H1 (cell line): ENCODE data around the gene ARHGEF3. TPM values are rescaled to one million over a fixed set of nuclear protein-coding genes. Genes with fewer than 3 reads are reported as not detected.

ENCODE experiments used
- CTCF ChIA-PET: fragments of 300-600 bp; sonication (Branson Sonifier 250); formaldehyde crosslinking; loops from one replicate; lab custom pipeline; 2021; ENCODE audit not compliant: partially characterized antibody; lab: Charles Lee
- POLR2A ChIA-PET: fragments of 300-600 bp; sonication (Branson Sonifier 250); formaldehyde crosslinking; loops from one replicate; lab custom pipeline; 2021; ENCODE audit warnings: inconsistent platforms; ENCODE audit not compliant: partially characterized antibody; lab: Charles Lee
- DNase-seq, 2 experiments: peaks; one replicate each; pipeline versions ENCODE4 v3.0.0 to v3.0.0-alpha.2; 2010 to 2022; ENCODE audit warnings: low spot score in 2 of 2, low read depth in 1 of 2, mixed read lengths in 1 of 2
- FAIRE-seq: peaks from 2 replicates; lab custom pipeline; 2011; peaks lifted over from hg19 to GRCh38; lab: Jason Lieb, UNC
- H2AFZ ChIP-seq: 2 replicates; pipeline ENCODE4 v1.8.1; 2012; ENCODE audit warnings: low read length, inconsistent platforms
- H2AK5ac ChIP-seq: 2 replicates; pipeline ENCODE4 v1.6.1; 2013; ENCODE audit warnings: low read depth, low read length
- H2BK120ac ChIP-seq: replicated peaks from 2 replicates; pipeline ENCODE3; 2013; ENCODE audit warnings: low read depth, low read length, inconsistent platforms
- H2BK12ac ChIP-seq: 2 replicates; pipeline ENCODE4 v1.6.1; 2013; ENCODE audit warnings: low read depth, low read length
- H2BK15ac ChIP-seq: 2 replicates; pipeline ENCODE4 v1.6.1; 2013; ENCODE audit warnings: low read length
- H2BK20ac ChIP-seq: 2 replicates; pipeline ENCODE4 v1.6.1; 2013; ENCODE audit warnings: low read length
- H2BK5ac ChIP-seq: 2 replicates; pipeline ENCODE4 v1.6.1; 2013; ENCODE audit warnings: low read depth, low read length
- H3K14ac ChIP-seq: 2 replicates; pipeline ENCODE4 v1.6.1; 2013; ENCODE audit warnings: inconsistent platforms; ENCODE audit not compliant: insufficient read length
- H3K18ac ChIP-seq: 2 replicates; pipeline ENCODE4 v1.6.1; 2013; ENCODE audit warnings: low read length; ENCODE audit errors: extremely low read depth
- H3K23ac ChIP-seq: 2 replicates; pipeline ENCODE4 v1.6.1; 2013; ENCODE audit warnings: inconsistent platforms; ENCODE audit not compliant: insufficient read length
- H3K23me2 ChIP-seq: 2 replicates; pipeline ENCODE4 v1.6.1; 2013; ENCODE audit warnings: low read depth, low read length
- H3K27ac ChIP-seq: 2 replicates; pipeline ENCODE4 v1.6.1; 2011; ENCODE audit warnings: low read depth, low read length, inconsistent platforms
- H3K27me3 ChIP-seq, 4 experiments: replicated peaks in 1 of 4; 1 replicate in 1 of 4; 2 replicates in 3 of 4; pipeline versions ENCODE4 v1.6.1 to v1.8.1; 2011 to 2013; ENCODE audit warnings: low read length in 3 of 4, mild to moderate bottlenecking in 3 of 4, inconsistent platforms in 2 of 4, mixed read lengths in 2 of 4, moderate library complexity in 1 of 4; ENCODE audit not compliant: control insufficient read depth in 3 of 4, insufficient read depth in 3 of 4; ENCODE audit errors: extremely low read depth in 1 of 4
- H3K36me3 ChIP-seq, 4 experiments: 2 replicates each; pipeline versions ENCODE4 v1.6.1 to v1.8.1; 2011 to 2013; ENCODE audit warnings: mild to moderate bottlenecking in 4 of 4, low read length in 3 of 4, moderate library complexity in 2 of 4, control low read depth in 1 of 4, inconsistent platforms in 1 of 4; ENCODE audit not compliant: insufficient read depth in 4 of 4, control insufficient read depth in 2 of 4
- H3K4ac ChIP-seq: replicated peaks from 2 replicates; pipeline ENCODE3; 2013; ENCODE audit warnings: low read length, low read depth, mixed read lengths, inconsistent platforms; ENCODE audit not compliant: insufficient read length
- H3K4me1 ChIP-seq, 4 experiments: replicated peaks in 1 of 4; 1 replicate in 1 of 4; 2 replicates in 3 of 4; pipeline versions ENCODE4 v1.6.1 to v1.8.1; 2011 to 2013; ENCODE audit warnings: low read length in 3 of 4, inconsistent platforms in 2 of 4, mixed read lengths in 1 of 4; ENCODE audit not compliant: insufficient read depth in 4 of 4, control insufficient read depth in 3 of 4
- H3K4me2 ChIP-seq, 2 experiments: 2 replicates each; pipeline versions ENCODE4 v1.6.1 to v1.8.1; 2011 to 2013; ENCODE audit warnings: low read depth in 2 of 2, low read length in 2 of 2, control low read depth in 1 of 2, inconsistent platforms in 1 of 2, mild to moderate bottlenecking in 1 of 2; ENCODE audit not compliant: insufficient read depth in 1 of 2
- H3K4me3 ChIP-seq, 4 experiments: fragments of 200-600, 300-600 bp in 1 of 4; sonication (generic), shearing (Covaris generic), sonication (Bioruptor Twin) in 1 of 4; 2 replicates each; pipeline versions ENCODE4 v1.5.1 to v1.8.1; 2011 to 2016; ENCODE audit warnings: low read length in 4 of 4, low read depth in 3 of 4, control low read depth in 2 of 4, inconsistent platforms in 2 of 4, mild to moderate bottlenecking in 2 of 4, mixed read lengths in 1 of 4, moderate library complexity in 1 of 4; ENCODE audit not compliant: insufficient read depth in 2 of 4; ENCODE audit errors: extremely low read depth in 1 of 4
- H3K56ac ChIP-seq: replicated peaks from 2 replicates; pipeline ENCODE3; 2013; ENCODE audit warnings: low read depth, mild to moderate bottlenecking, mixed read lengths, low read length, inconsistent platforms; ENCODE audit not compliant: insufficient read length
- H3K79me1 ChIP-seq: 2 replicates; pipeline ENCODE4 v1.6.1; 2013; ENCODE audit warnings: low read depth, low read length, control low read depth
- H3K79me2 ChIP-seq, 2 experiments: 2 replicates each; pipeline versions ENCODE4 v1.6.1 to v1.8.1; 2012 to 2013; ENCODE audit warnings: low read length in 2 of 2, mild to moderate bottlenecking in 2 of 2, inconsistent platforms in 1 of 2; ENCODE audit not compliant: insufficient read depth in 2 of 2, control insufficient read depth in 1 of 2
- H3K9ac ChIP-seq, 4 experiments: replicated peaks in 1 of 4; 1 replicate in 1 of 4; 2 replicates in 3 of 4; pipeline versions ENCODE4 v1.6.1 to v1.8.1; 2011 to 2013; ENCODE audit warnings: low read depth in 3 of 4, low read length in 3 of 4, control low read depth in 2 of 4, mild to moderate bottlenecking in 2 of 4, moderate library complexity in 2 of 4, inconsistent platforms in 1 of 4; ENCODE audit errors: extremely low read depth in 1 of 4
- H3K9me3 ChIP-seq, 2 experiments: 2 replicates each; pipeline versions ENCODE4 v1.6.1 to v1.8.1; 2012 to 2013; ENCODE audit warnings: mild to moderate bottlenecking in 2 of 2, moderate library complexity in 2 of 2, control low read depth in 1 of 2, inconsistent platforms in 1 of 2, low read depth in 1 of 2, low read length in 1 of 2, mixed read lengths in 1 of 2; ENCODE audit not compliant: insufficient read depth in 2 of 2
- H4K20me1 ChIP-seq, 2 experiments: replicated peaks in 1 of 2; 2 replicates each; pipeline versions ENCODE3 to v1.8.1; 2011 to 2013; ENCODE audit warnings: inconsistent platforms in 2 of 2, low read length in 2 of 2, mild to moderate bottlenecking in 1 of 2; ENCODE audit not compliant: insufficient read depth in 2 of 2, control insufficient read depth in 1 of 2
- H4K5ac ChIP-seq: 2 replicates; pipeline ENCODE4 v1.6.1; 2013; ENCODE audit warnings: low read length, low read depth, mixed read lengths, inconsistent platforms; ENCODE audit not compliant: insufficient read length
- H4K8ac ChIP-seq: 2 replicates; pipeline ENCODE4 v1.8.0; 2013; ENCODE audit warnings: mild to moderate bottlenecking, moderate library complexity, low read length, inconsistent platforms; ENCODE audit not compliant: insufficient read depth; ENCODE audit errors: extremely low read depth
- H4K91ac ChIP-seq: replicated peaks from 2 replicates; pipeline ENCODE3; 2013; ENCODE audit warnings: low read length, mixed read lengths, inconsistent platforms; ENCODE audit not compliant: insufficient read length
- BACH1 ChIP-seq: IDR thresholded peaks from 2 replicates; pipeline ENCODE4 v1.6.1; 2012; ENCODE audit warnings: low read length, improper control_type of control experiment
- GABPA ChIP-seq: IDR thresholded peaks from 2 replicates; pipeline ENCODE4 v1.6.1; 2011; ENCODE audit warnings: mild to moderate bottlenecking, low read length, moderate library complexity, borderline replicate concordance; ENCODE audit not compliant: insufficient read depth
- JUN ChIP-seq: IDR thresholded peaks from 2 replicates; pipeline ENCODE4 v1.6.1; 2011; ENCODE audit warnings: low read depth, mild to moderate bottlenecking, improper control_type of control experiment, low read length
- KDM1A ChIP-seq: fragments of 200-600, 300-600 bp; sonication (generic); IDR thresholded peaks from 2 replicates; pipeline ENCODE4 v1.7.1; 2016; ENCODE audit warnings: mild to moderate bottlenecking, low read length, borderline replicate concordance
- KDM4A ChIP-seq: IDR thresholded peaks from one replicate; pipeline ENCODE4 v1.7.1; 2012; ENCODE audit warnings: low read depth, mild to moderate bottlenecking, moderate library complexity, low read length, inconsistent platforms; ENCODE audit not compliant: severe bottlenecking
- SIX5 ChIP-seq: IDR thresholded peaks from 2 replicates; pipeline ENCODE4 v1.6.1; 2011; ENCODE audit warnings: mild to moderate bottlenecking, low read depth, low read length
- SUZ12 ChIP-seq: fragments of 200-600 bp; sonication (generic); IDR thresholded peaks from 2 replicates; pipeline ENCODE4 v1.6.1; 2012; ENCODE audit warnings: mild to moderate bottlenecking, inconsistent platforms, low read length, moderate library complexity, mixed read lengths
- WGBS, 2 experiments: shearing (Covaris generic) in 1 of 2; methylation state at CpG; one replicate each; pipeline versions ENCODE4 v1.1.6 to v1.1.7; 2013 to 2015; ENCODE audit warnings: low lambda C conversion rate in 2 of 2, mixed read lengths in 2 of 2, inconsistent platforms in 1 of 2, low coverage in 1 of 2, missing lambda C conversion rate in 1 of 2; ENCODE audit not compliant: insufficient replicate concordance in 2 of 2, insufficient coverage in 1 of 2, insufficient read length in 1 of 2; ENCODE audit errors: extremely low coverage in 1 of 2, missing lambda C conversion rate in 1 of 2; 5-methylcytosine and 5-hydroxymethylcytosine counted together
- polyA plus RNA-seq, 7 experiments: library from polyadenylated mRNA; depleted of rRNA in 3 of 7; stranded (reverse) in 5 of 7; unstranded in 2 of 7; fragments of >200 nt in 5 of 7; fragments of 200-250 nt in 2 of 7; gene quantifications; 1 replicate in 5 of 7; 2 replicates in 1 of 7; 4 replicates in 1 of 7; pipeline versions ENCODE4 v1.2.1 to v1.2.3, GENCODE V29; 2011 to 2013; ENCODE audit warnings: missing spikeins in 2 of 7, mixed read lengths in 2 of 7
- total RNA-seq: library from RNA; stranded (reverse); fragmentation: NEBNext Ultra II Directional; extraction: Animal tissue kit (Norgen Biotek cat#: 25700); gene quantifications from 2 replicates; pipeline ENCODE4 v1.2.1, GENCODE V29; 2021

Gene ARHGEF3
- total and polyA plus RNA-seq, 2 of the 8 experiments (the other 6 are each of a cell fraction or from before 2014, with no cell fraction given): 2.8 to 6.0 TPM

DNA sequence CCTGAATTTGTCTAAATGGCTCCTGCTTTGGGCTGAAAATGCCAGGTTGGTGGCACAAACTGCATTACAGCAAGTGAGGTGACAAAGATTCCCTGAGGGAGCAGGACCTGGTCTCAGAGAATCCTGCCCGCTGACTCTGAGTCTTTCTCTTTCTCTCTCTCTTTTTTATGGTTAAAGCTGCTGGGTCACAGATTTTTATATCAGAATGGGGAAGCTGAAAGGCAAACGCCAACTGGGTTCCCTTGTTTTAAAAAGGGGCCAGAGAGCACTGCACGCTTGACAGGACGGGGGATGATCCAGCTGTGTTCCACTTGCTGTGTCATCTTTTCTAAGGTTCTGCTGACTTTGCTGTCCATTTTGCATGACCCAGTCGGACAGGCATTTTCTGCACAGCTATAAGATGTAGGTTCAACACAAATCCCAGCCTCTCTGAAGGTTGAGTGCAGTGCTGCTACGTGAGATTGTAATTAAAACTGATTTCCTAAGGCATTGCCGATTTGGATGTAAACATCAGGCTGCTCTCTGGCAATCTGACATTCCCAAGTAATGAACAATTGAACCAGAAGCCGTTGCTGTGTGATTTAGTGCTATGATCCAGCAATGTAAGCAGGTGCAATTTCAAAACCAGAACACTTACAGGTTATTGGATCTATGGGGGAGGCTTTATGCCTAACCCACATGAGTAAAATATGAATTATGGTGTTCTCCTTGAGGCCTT lies 25.8 kb downstream of the ARHGEF3 start:
- Histone ChIP-seq H2BK5ac (no peak overlapping the region), H3K36me3 (no peaks in the 10 kb centered on the region), H3K79me1 (no peaks in the 10 kb centered on the region), H3K18ac (no peak overlapping the region), H3K56ac (no peak overlapping the region), H4K8ac (no peak overlapping the region), H3K27ac (no peak overlapping the region), H3K27me3 (no peaks in the 10 kb centered on the region), H2AFZ (no peak overlapping the region), H3K4me1 (no peaks in the 10 kb centered on the region), H3K23ac (no peak overlapping the region), H4K91ac (no peak overlapping the region), H3K4me3 (no peak overlapping the region), H2BK15ac (no peak overlapping the region), H3K4me2 (no peak overlapping the region), H3K9ac (no peak overlapping the region), H2BK12ac (no peak overlapping the region), H3K4ac (no peak overlapping the region), H2BK20ac (no peak overlapping the region), H3K9me3 (no peaks in the 10 kb centered on the region), H4K20me1 (no peaks in the 10 kb centered on the region), H3K23me2 (no peaks in the 10 kb centered on the region), H2AK5ac (no peak overlapping the region), H4K5ac (no peak overlapping the region), H3K79me2 (no peaks in the 10 kb centered on the region), H2BK120ac (no peak overlapping the region), H3K14ac (no peak overlapping the region)
- ChIA-PET POLR2A (no interaction called here), CTCF (interaction anchor here (1.3 to 6.3 kb wide), 4 partner anchors 9 to 24 kb away, joined by 3 to 45 read pairs (median 4); no protein-coding TSS in a partner anchor)
- 86% methylated on average over 8 of the region's 8 CpGs; no CpG with 5 or more reads in 1 of the 2 experiments for WGBS, 2 experiments
- TF ChIP-seq SIX5: no peak
- no peak for TF ChIP-seq BACH1
- no peak for TF ChIP-seq SUZ12
- no peak for TF ChIP-seq GABPA
- no peak for TF ChIP-seq KDM1A
- no peak for TF ChIP-seq JUN
- no peak for TF ChIP-seq KDM4A
- FAIRE-seq (no peak), DNase-seq (no peak)
